ENCODE results near the gene ABCC6.

The ABCC6 gene

DNA sequence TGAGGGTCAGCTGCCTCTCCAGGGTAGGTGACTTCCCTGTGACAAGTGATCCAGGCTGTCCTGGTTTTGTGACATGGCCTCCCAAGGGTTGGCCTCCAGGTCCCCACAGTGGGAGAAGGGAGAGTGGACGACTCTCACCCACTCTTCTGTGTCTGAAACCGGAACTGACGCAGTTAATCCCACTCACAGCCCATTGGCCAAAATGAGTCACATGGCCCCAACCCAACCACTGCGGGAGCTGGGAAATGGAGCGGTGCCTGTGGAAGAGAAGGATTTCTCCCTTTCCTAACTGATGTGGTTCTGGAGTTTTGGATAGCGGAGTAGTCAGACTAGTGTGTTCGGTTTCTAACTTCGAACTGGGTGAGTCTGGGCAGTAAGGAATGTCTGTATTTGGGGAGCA is 79.4 kb downstream of the ABCC6 start:
- no peak for DNase-seq (ENCODE audit: low read depth in 4 of 4, low spot score in 1 of 4)

DNA sequence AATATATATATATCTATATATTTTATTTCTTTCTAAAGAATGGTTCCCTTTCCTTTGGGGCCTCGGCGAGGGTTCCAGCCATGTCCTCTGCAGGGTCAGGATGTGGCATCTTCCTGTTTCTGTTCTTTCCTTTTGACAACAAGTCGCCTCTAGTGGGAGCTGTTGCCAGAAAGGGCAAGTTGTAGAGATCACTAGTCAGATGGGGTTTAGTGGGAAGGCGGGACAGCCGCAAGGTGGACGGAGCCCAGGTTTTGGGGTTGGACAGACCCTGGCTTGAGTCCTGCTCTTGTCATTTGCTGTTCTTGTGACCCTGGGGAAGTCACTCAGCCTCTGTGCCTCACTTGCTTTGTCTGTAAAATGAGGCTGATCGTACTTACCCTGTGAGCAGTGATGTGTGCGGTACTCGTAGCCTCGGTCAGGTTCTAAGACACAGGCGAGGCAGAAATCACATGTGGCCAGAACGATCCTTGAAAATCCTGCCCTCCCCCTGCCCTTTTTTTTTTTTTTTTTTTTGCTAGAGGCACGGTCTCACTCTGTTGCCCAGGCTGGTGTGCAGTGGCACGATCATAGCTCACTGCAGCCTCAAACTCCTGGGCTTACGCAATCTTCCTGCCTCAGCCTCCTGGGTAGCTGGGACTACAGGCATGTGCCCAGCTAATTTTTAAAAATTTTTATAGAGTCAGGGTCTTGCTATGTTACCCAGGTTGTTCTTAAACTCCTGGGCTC is 80.1 kb downstream of the ABCC6 start:
- DNase-seq (ENCODE audit: low read depth in 4 of 4, low spot score in 1 of 4) = no peak

DNA sequence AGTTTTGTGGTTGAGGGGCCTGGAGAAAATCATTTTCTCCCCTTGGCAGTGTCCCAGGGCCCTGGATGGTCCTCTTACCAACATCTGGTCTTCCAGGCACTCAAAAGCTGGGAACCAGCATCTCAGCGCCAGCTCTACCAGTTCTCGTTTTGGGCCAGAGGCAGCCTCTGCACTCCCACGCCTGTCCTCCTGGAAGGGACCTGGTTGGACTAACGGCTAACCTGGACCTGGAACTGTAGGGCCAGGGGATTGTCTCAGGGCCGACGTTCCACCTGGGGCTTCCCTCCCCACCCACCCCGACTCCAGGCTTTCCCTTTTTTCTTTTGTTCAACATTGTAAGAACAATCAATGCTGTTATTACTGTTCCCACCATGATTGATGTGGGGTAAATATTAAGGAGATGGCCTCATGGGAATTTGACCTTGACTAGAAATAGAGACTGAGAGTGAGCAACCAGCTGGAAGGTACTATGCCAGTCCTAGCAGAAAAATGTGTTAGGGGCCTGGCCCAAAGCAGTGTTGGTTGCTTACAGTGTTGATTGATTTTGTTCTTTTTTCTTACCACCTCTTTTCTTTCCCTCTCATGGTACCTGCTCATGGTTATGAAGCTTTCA is 81.4 kb downstream of the ABCC6 start:
- DNase-seq (ENCODE audit: low read depth in 4 of 4, low spot score in 1 of 4) = no peak

DNA sequence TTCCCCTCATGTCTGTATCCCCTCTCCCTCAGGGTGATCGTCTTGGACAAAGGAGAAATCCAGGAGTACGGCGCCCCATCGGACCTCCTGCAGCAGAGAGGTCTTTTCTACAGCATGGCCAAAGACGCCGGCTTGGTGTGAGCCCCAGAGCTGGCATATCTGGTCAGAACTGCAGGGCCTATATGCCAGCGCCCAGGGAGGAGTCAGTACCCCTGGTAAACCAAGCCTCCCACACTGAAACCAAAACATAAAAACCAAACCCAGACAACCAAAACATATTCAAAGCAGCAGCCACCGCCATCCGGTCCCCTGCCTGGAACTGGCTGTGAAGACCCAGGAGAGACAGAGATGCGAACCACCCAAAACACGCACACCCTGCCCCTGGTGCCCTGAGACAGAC is 82.2 kb downstream of the ABCC6 start:
- DNase-seq (ENCODE audit: low read depth in 4 of 4, low spot score in 1 of 4) = no peak

DNA sequence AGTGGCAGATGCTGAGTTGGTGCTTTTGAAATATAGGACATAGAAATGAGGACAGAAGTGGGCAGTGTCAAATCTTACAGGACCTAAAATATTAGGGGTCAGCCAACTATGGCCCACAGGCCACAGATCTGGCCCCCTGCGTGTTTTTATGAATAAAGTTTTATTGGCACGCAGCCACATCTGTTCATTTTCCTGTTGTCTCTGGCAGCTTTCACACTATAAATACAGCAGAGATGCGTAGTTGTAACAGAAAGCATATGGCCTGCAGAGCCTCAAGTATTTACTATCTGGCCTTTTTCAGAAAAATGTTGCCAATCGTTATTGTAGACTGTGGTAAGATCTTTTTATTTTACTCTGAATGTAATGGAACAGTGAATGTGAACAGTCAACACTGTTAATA is 82.8 kb downstream of the ABCC6 start:
- DNase-seq (ENCODE audit: low read depth in 4 of 4, low spot score in 1 of 4) = no peak

DNA sequence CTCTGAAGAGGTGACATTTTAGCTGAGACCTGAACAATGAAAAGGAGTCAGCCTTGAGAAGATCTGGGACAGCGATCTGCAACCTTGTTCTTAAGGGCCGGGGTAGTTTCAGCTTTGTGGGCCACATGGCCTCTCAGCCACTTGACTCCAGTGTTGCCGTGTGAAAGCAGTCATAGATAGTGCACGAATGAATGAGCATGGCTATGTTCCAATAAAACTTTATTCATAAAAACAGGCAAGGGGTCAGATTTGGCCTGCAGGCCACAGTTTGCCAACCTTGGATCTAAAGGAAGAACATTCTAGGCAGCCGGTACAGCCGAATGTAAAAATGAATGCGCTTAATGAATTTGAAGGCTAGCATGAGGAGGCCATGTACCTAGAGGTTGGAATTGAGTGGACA is 83.5 kb downstream of the ABCC6 start:
- DNase-seq (ENCODE audit: low read depth in 4 of 4, low spot score in 1 of 4) = no peak

DNA sequence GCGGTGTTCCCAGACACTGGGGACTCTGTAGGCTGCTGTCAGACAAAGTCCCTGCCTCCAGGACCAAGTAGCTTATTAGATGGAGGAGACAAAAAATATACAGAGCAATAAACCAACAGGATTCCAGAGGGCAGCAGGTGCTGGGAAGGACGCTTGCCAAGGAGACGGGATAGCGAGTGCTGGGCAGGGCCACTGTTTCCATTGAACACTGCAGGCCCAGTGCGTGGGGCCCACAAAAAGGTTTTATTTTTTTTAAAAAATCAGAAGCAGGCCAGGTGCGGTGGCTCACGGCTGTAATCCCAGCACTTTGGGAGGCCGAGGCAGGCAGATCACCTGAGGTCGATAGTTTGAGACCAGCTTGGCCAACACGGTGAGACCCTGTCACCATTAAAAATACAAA is 84.2 kb downstream of the ABCC6 start:
- DNase-seq (ENCODE audit: low read depth in 4 of 4, low spot score in 1 of 4) = no peak

DNA sequence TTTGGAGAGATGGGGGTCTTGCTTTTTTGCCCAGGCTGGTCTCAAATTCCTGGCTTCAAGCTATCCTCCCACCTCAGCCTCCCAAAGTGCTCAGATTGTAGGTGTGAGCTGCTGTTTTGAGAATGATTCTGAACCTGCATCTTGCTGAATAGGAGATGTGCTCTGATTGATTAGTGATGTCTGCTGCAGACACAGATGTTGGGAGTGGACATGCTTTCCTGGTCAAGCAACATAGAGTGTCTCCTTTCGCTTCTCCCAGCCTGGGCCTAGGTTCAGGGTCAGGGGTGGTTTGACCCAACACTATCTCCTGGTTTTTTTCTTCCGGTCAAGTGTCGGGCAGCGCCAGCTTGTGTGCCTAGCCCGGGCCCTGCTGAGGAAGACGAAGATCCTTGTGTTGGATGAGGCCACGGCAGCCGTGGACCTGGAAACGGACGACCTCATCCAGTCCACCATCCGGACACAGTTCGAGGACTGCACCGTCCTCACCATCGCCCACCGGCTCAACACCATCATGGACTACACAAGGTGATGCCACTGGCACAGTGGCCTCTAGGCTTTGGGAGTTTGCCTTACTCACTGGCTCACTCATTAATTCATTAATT is 85.2 kb downstream of the ABCC6 start:
- DNase-seq (ENCODE audit: low read depth in 4 of 4, low spot score in 1 of 4) = no peak

DNA sequence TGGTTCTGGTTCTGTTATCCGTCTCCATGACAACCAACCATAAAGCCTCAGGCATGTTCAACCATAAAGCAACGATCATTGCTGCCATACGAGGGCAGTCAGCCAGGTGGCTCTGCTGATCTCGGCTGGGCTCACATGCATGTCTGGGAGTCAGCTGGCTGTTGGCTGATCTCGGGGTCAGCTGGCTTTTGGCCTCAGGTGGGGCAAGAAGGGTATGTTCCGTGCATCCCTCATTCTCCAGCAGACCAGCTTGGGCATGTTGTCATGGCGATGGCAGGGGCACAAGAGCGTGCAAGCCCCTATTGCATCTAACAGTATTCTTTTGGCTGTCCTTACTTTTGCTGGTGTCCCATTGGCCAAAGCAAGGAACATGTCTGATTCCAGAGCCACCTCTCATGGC is 86.2 kb downstream of the ABCC6 start:
- DNase-seq (ENCODE audit: low read depth in 4 of 4, low spot score in 1 of 4) = no peak

DNA sequence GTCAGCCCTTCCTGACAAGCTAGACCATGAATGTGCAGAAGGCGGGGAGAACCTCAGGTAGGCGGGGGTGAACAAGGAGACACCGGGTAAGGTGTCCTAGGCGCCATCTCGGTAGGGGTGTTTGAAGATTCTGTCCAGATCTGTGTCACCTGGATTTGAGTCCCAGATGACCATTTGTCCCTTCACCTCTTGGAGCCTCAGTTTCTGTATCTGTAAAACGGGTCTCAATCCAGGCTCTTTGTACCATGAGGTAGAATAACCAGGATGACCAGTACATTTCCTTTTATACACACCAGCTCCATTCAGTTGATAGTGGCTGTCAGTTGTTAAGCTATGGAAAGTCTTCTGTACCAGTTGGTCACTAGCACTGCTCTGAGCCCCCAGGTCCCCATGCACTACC is 86.7 kb downstream of the ABCC6 start:
- DNase-seq (ENCODE audit: low read depth in 4 of 4, low spot score in 1 of 4) = no peak

DNA sequence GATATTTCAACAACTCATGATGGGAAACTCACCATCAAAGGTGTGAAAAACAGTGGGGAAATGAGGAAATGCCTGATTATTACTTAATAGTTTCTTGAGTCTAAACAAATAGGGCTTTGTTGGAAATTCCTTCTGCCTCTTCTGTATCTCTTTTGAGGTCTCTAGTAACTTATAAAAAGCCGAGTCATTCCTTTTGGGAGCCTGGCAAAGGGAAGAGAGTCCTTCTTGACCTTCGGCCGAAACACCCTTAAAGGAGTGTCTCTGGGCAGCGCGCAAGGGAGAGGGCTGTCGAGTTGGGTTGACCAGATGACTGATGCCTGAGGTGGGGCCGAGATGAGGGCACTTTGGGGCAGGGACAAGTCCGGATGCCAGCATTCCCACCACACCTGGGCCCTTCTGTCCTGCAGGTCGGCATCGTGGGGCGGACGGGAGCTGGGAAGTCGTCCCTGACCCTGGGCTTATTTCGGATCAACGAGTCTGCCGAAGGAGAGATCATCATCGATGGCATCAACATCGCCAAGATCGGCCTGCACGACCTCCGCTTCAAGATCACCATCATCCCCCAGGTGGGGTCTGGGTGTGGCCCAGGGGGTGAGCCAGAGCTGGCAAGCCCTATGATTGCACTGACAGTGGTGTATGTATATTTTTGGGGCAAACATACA is 89.2 kb downstream of the ABCC6 start:
- no peak for DNase-seq (ENCODE audit: low read depth in 4 of 4, low spot score in 1 of 4)

DNA sequence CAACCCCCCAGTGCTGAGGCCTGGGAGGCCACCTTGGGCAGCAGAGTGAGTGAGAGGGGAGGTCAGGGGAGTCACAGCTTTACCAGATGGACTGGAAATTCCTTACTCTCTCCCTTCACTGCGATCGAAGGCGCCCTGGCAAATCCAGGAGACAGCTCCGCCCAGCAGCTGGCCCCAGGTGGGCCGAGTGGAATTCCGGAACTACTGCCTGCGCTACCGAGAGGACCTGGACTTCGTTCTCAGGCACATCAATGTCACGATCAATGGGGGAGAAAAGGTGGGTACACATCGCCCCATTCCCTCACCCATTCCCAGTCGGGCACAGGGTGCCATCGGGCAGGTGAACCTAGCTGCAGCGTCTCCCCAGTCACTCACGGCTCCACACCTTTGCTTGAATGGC is 91.6 kb downstream of the ABCC6 start:
- DNase-seq (ENCODE audit: low read depth in 4 of 4, low spot score in 1 of 4) = no peak

DNA sequence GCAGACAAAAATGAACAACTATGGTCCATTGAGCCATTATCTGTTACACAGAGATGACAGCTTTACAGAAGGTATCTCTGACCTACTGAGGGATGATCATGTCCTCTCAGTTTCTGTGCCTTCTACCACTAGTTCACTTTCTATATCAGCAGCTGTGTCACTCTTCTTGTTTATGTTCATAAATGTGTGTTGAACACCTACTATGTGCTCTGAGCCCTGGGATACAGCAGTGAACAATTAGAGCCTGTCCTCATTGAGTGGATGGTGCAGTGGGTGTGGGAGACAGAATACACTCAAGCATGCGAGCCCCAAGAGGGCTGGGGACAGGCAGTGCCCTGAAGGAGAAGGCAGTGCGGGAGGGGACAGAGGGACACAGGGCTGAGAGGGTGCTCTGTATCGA is 92.1 kb downstream of the ABCC6 start:
- no peak for DNase-seq (ENCODE audit: low read depth in 4 of 4, low spot score in 1 of 4)

DNA sequence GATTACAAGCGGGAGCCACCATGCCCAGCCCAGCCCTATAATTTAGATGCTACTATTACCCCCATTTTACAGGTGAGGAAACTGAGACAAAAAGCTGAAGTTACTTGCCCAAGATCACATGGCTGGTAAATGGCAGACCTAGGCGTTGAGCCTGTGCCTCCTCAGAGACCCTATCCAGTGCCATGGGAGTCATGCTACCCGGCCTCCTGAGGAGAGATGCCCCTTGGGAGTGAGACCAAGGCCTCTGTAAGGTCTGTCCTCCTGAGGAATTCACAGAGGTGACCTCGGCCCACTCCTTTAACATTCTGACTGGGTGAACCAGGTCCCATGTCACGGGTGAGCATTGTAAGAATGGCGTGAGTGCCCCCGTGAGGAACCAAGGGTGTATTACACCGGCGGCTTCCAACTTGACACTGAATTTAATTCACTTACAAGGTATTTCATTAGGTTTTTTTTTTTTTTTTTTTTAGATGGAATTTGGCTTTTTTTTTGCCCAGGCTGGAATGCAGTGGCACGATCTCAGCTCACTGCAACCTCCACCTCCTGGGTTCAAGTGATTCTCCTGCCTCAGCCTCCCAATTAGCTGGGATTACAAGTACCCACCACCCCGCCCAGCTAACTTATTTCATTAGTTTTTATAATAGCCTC is 95.7 kb downstream of the ABCC6 start:
- peak; percentile 23 to 39 (median 33) for DNase-seq (ENCODE audit: low read depth in 4 of 4, low spot score in 1 of 4)

DNA sequence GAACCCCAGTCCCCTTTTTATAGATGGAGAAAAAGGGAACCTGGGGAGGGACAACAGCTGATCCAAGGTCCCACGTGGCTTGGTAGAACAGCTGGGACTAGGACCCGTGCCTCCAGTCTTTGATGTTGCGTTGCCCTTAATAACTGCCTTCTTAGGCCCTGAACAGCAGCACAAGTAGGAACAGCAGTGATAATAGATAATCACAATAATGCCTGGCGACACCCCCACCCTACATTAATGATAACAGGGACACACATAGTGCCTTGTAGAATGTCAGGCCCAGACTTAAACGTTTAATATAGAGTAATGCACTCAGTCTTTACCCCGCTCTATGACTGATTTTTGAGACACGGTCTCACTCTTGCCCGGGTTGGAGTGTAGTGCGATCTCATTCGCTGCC is 96.4 kb downstream of the ABCC6 start:
- no peak for DNase-seq (ENCODE audit: low read depth in 4 of 4, low spot score in 1 of 4)

DNA sequence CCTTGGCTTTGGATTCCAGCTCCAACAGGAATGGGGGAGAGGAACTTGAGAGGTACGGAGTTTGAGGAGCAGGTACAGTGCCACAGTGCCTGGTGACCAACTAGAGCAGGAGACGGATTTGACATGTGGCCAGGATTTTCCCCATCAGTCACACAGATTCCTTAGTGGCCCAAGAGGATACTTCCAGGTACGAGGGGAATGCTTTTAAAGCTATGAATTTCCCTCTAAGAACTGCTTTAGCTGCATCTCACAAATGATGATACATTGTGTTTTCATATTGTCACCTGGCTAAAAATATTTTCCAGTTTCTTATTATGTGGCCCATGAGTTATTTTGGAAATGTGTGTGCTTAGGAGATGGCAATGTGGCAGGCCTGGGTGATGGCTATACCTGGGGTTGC is 98.3 kb downstream of the ABCC6 start:
- no peak for DNase-seq (ENCODE audit: low read depth in 4 of 4, low spot score in 1 of 4)

DNA sequence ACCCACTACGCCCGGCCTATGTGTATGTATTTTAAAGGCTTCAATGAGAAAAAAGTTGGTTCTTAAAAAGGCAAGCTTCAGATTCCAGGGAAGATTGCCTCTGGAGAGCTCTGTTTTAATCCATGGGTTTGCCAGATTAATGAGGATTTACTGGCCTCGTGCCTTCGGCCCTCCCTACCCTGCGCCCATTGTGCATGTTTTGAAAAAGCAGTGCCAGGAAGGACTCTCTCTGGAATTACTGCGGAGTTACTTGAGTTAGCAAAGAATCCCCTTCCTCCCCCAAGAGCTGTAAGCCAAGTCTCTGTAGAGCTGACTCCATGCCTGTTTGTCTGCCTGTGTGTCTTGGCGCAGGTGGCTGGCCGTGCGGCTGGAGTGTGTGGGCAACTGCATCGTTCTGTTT is 98.9 kb downstream of the ABCC6 start:
- no peak for DNase-seq (ENCODE audit: low read depth in 4 of 4, low spot score in 1 of 4)

DNA sequence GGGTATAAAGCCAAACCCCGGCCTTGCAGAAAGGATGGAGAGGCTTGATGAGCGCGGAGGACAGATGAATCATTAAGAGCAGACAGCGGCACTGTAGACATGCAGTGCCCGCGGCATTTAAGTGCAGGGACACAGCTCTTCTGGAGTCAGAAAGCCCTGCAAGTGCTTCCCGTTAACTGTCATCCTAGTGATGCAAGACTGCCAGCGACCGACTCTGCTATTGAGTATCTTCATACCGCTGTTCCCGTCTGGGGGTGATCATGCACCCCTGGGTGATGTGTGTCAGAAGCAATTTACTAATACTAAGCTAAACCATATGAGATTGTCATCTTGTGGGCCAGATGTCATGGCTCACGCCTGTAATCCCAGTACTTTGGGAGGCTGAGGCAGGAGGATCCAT is 101.0 kb downstream of the ABCC6 start:
- DNase-seq (ENCODE audit: low read depth in 4 of 4, low spot score in 1 of 4) = no peak

DNA sequence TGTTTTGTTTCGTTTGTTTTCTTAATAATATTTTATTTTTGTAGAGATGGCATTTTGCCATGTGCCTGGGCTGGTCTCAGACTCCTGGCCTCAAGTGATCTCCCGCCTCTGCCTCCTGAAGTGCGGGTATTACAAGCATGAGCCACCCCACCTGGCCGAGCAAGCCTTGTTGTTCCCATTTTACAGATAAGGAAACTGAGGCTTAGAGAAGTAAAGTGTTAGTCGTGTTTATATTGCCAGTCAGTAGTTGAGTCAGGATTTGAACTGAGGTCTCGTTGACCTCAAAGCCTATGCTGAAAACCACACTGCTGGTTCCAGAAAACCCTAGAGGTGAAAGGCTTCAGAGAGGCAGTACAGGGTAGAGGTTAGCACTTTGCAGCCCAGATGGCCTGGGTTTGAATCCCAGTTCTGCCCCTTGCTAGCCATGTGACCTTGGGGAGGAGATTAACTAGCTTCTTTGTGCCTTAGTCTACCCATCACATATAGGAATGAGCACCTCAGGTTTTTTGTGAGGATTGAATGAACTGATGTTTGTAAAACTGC is 102.0 kb downstream of the ABCC6 start:
- no peak for DNase-seq (ENCODE audit: low read depth in 4 of 4, low spot score in 1 of 4)

DNA sequence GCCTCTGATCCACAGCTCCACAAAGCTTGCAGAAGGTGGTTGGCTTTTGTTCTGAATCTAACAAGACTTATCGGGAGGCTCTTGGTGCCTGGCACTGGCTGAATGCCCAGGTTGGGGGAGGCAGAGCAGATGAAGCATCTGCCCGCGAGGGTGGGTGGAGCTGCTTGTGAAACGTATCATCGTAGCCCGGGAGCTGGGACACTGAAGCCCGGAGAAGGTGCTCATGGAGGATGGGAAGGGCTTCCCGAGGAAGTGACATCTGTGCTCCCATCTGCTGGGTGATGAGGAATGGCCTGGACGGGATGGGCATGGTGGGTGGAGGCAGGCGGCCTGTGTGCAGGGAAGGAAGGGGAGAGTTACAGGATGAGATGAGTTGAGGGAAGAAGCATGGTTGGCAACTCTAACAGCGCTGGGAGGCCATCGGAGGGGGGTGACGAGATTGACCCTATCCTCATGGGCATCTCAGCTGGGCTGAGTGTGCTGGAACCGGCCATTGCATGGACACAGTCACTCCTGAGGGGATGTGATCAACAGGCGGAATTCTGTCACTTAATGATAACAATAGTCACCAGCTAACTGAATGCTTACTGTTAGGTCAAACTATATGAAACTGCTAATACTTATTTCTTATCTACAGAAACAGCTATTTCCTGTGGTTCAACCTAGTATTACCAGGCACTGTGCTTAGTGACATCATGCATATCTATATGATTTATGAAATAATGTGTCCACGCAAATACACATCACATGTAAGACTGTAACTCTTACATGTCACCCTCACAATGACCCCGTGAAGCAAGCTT is 102.7 kb downstream of the ABCC6 start:
- DNase-seq (ENCODE audit: low read depth in 4 of 4, low spot score in 1 of 4) = no peak

DNA sequence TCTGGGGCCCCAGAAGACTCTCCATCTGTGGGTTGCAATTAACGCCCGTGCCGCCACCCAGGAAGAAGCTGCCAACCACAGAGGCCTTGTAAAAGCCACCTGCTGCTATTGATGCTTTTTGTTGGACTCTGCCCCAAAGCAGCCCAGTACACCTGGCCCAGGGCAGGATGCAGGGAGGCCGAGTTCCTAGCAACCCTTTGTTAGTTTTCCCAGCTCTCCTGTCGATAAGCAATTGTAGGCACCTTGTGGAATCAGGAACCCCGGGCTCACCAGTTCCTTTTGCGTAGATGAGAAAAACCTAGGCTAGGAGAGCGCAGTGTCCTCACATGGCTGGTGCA is 103.3 kb downstream of the ABCC6 start:
- no peak for DNase-seq (ENCODE audit: low read depth in 4 of 4, low spot score in 1 of 4)

Measured in stimulated activated CD4-positive, alpha-beta T cell treated with anti-CD3 and anti-CD28 coated beads, Interleukin-1b, Interleukin-23, amount 100 ng/mL, for 24 hours (primary cell).